H1 (cell line): ENCODE data around the gene ZNF511. TPM values are rescaled to one million over a fixed set of nuclear protein-coding genes. Genes with fewer than 3 reads are reported as not detected.

Experiments
- CTCF ChIA-PET: fragments of 300-600 bp; sonication (Branson Sonifier 250); formaldehyde crosslinking; loops from one replicate; lab custom pipeline; 2021; ENCODE audit not compliant: partially characterized antibody; lab: Charles Lee
- POLR2A ChIA-PET: fragments of 300-600 bp; sonication (Branson Sonifier 250); formaldehyde crosslinking; loops from one replicate; lab custom pipeline; 2021; ENCODE audit warnings: inconsistent platforms; ENCODE audit not compliant: partially characterized antibody; lab: Charles Lee
- DNase-seq, 2 experiments: peaks; one replicate each; pipeline versions ENCODE4 v3.0.0 to v3.0.0-alpha.2; 2010 to 2022; ENCODE audit warnings: low spot score in 2 of 2, low read depth in 1 of 2, mixed read lengths in 1 of 2
- FAIRE-seq: peaks from 2 replicates; lab custom pipeline; 2011; peaks lifted over from hg19 to GRCh38; lab: Jason Lieb, UNC
- H2AFZ ChIP-seq: 2 replicates; pipeline ENCODE4 v1.8.1; 2012; ENCODE audit warnings: low read length, inconsistent platforms
- H2AK5ac ChIP-seq: 2 replicates; pipeline ENCODE4 v1.6.1; 2013; ENCODE audit warnings: low read depth, low read length
- H2BK120ac ChIP-seq: replicated peaks from 2 replicates; pipeline ENCODE3; 2013; ENCODE audit warnings: low read depth, low read length, inconsistent platforms
- H2BK12ac ChIP-seq: 2 replicates; pipeline ENCODE4 v1.6.1; 2013; ENCODE audit warnings: low read depth, low read length
- H2BK15ac ChIP-seq: 2 replicates; pipeline ENCODE4 v1.6.1; 2013; ENCODE audit warnings: low read length
- H2BK20ac ChIP-seq: 2 replicates; pipeline ENCODE4 v1.6.1; 2013; ENCODE audit warnings: low read length
- H2BK5ac ChIP-seq: 2 replicates; pipeline ENCODE4 v1.6.1; 2013; ENCODE audit warnings: low read depth, low read length
- H3K14ac ChIP-seq: 2 replicates; pipeline ENCODE4 v1.6.1; 2013; ENCODE audit warnings: inconsistent platforms; ENCODE audit not compliant: insufficient read length
- H3K18ac ChIP-seq: 2 replicates; pipeline ENCODE4 v1.6.1; 2013; ENCODE audit warnings: low read length; ENCODE audit errors: extremely low read depth
- H3K23ac ChIP-seq: 2 replicates; pipeline ENCODE4 v1.6.1; 2013; ENCODE audit warnings: inconsistent platforms; ENCODE audit not compliant: insufficient read length
- H3K23me2 ChIP-seq: 2 replicates; pipeline ENCODE4 v1.6.1; 2013; ENCODE audit warnings: low read depth, low read length
- H3K27ac ChIP-seq: 2 replicates; pipeline ENCODE4 v1.6.1; 2011; ENCODE audit warnings: low read depth, low read length, inconsistent platforms
- H3K27me3 ChIP-seq, 4 experiments: replicated peaks in 1 of 4; 1 replicate in 1 of 4; 2 replicates in 3 of 4; pipeline versions ENCODE4 v1.6.1 to v1.8.1; 2011 to 2013; ENCODE audit warnings: low read length in 3 of 4, mild to moderate bottlenecking in 3 of 4, inconsistent platforms in 2 of 4, mixed read lengths in 2 of 4, moderate library complexity in 1 of 4; ENCODE audit not compliant: control insufficient read depth in 3 of 4, insufficient read depth in 3 of 4; ENCODE audit errors: extremely low read depth in 1 of 4
- H3K36me3 ChIP-seq, 4 experiments: 2 replicates each; pipeline versions ENCODE4 v1.6.1 to v1.8.1; 2011 to 2013; ENCODE audit warnings: mild to moderate bottlenecking in 4 of 4, low read length in 3 of 4, moderate library complexity in 2 of 4, control low read depth in 1 of 4, inconsistent platforms in 1 of 4; ENCODE audit not compliant: insufficient read depth in 4 of 4, control insufficient read depth in 2 of 4
- H3K4ac ChIP-seq: replicated peaks from 2 replicates; pipeline ENCODE3; 2013; ENCODE audit warnings: low read length, low read depth, mixed read lengths, inconsistent platforms; ENCODE audit not compliant: insufficient read length
- H3K4me1 ChIP-seq, 4 experiments: replicated peaks in 1 of 4; 1 replicate in 1 of 4; 2 replicates in 3 of 4; pipeline versions ENCODE4 v1.6.1 to v1.8.1; 2011 to 2013; ENCODE audit warnings: low read length in 3 of 4, inconsistent platforms in 2 of 4, mixed read lengths in 1 of 4; ENCODE audit not compliant: insufficient read depth in 4 of 4, control insufficient read depth in 3 of 4
- H3K4me2 ChIP-seq, 2 experiments: 2 replicates each; pipeline versions ENCODE4 v1.6.1 to v1.8.1; 2011 to 2013; ENCODE audit warnings: low read depth in 2 of 2, low read length in 2 of 2, control low read depth in 1 of 2, inconsistent platforms in 1 of 2, mild to moderate bottlenecking in 1 of 2; ENCODE audit not compliant: insufficient read depth in 1 of 2
- H3K4me3 ChIP-seq, 4 experiments: fragments of 200-600, 300-600 bp in 1 of 4; sonication (generic), shearing (Covaris generic), sonication (Bioruptor Twin) in 1 of 4; 2 replicates each; pipeline versions ENCODE4 v1.5.1 to v1.8.1; 2011 to 2016; ENCODE audit warnings: low read length in 4 of 4, low read depth in 3 of 4, control low read depth in 2 of 4, inconsistent platforms in 2 of 4, mild to moderate bottlenecking in 2 of 4, mixed read lengths in 1 of 4, moderate library complexity in 1 of 4; ENCODE audit not compliant: insufficient read depth in 2 of 4; ENCODE audit errors: extremely low read depth in 1 of 4
- H3K56ac ChIP-seq: replicated peaks from 2 replicates; pipeline ENCODE3; 2013; ENCODE audit warnings: low read depth, mild to moderate bottlenecking, mixed read lengths, low read length, inconsistent platforms; ENCODE audit not compliant: insufficient read length
- H3K79me1 ChIP-seq: 2 replicates; pipeline ENCODE4 v1.6.1; 2013; ENCODE audit warnings: low read depth, low read length, control low read depth
- H3K79me2 ChIP-seq, 2 experiments: 2 replicates each; pipeline versions ENCODE4 v1.6.1 to v1.8.1; 2012 to 2013; ENCODE audit warnings: low read length in 2 of 2, mild to moderate bottlenecking in 2 of 2, inconsistent platforms in 1 of 2; ENCODE audit not compliant: insufficient read depth in 2 of 2, control insufficient read depth in 1 of 2
- H3K9ac ChIP-seq, 4 experiments: replicated peaks in 1 of 4; 1 replicate in 1 of 4; 2 replicates in 3 of 4; pipeline versions ENCODE4 v1.6.1 to v1.8.1; 2011 to 2013; ENCODE audit warnings: low read depth in 3 of 4, low read length in 3 of 4, control low read depth in 2 of 4, mild to moderate bottlenecking in 2 of 4, moderate library complexity in 2 of 4, inconsistent platforms in 1 of 4; ENCODE audit errors: extremely low read depth in 1 of 4
- H3K9me3 ChIP-seq, 2 experiments: 2 replicates each; pipeline versions ENCODE4 v1.6.1 to v1.8.1; 2012 to 2013; ENCODE audit warnings: mild to moderate bottlenecking in 2 of 2, moderate library complexity in 2 of 2, control low read depth in 1 of 2, inconsistent platforms in 1 of 2, low read depth in 1 of 2, low read length in 1 of 2, mixed read lengths in 1 of 2; ENCODE audit not compliant: insufficient read depth in 2 of 2
- H4K20me1 ChIP-seq, 2 experiments: replicated peaks in 1 of 2; 2 replicates each; pipeline versions ENCODE3 to v1.8.1; 2011 to 2013; ENCODE audit warnings: inconsistent platforms in 2 of 2, low read length in 2 of 2, mild to moderate bottlenecking in 1 of 2; ENCODE audit not compliant: insufficient read depth in 2 of 2, control insufficient read depth in 1 of 2
- H4K5ac ChIP-seq: 2 replicates; pipeline ENCODE4 v1.6.1; 2013; ENCODE audit warnings: low read length, low read depth, mixed read lengths, inconsistent platforms; ENCODE audit not compliant: insufficient read length
- H4K8ac ChIP-seq: 2 replicates; pipeline ENCODE4 v1.8.0; 2013; ENCODE audit warnings: mild to moderate bottlenecking, moderate library complexity, low read length, inconsistent platforms; ENCODE audit not compliant: insufficient read depth; ENCODE audit errors: extremely low read depth
- H4K91ac ChIP-seq: replicated peaks from 2 replicates; pipeline ENCODE3; 2013; ENCODE audit warnings: low read length, mixed read lengths, inconsistent platforms; ENCODE audit not compliant: insufficient read length
- SP4 ChIP-seq: IDR thresholded peaks from 2 replicates; pipeline ENCODE4 v1.6.1; 2012; ENCODE audit warnings: low read length, inconsistent platforms
- WGBS, 2 experiments: shearing (Covaris generic) in 1 of 2; methylation state at CpG; one replicate each; pipeline versions ENCODE4 v1.1.6 to v1.1.7; 2013 to 2015; ENCODE audit warnings: low lambda C conversion rate in 2 of 2, mixed read lengths in 2 of 2, inconsistent platforms in 1 of 2, low coverage in 1 of 2, missing lambda C conversion rate in 1 of 2; ENCODE audit not compliant: insufficient replicate concordance in 2 of 2, insufficient coverage in 1 of 2, insufficient read length in 1 of 2; ENCODE audit errors: extremely low coverage in 1 of 2, missing lambda C conversion rate in 1 of 2; 5-methylcytosine and 5-hydroxymethylcytosine counted together
- polyA plus RNA-seq, 7 experiments: library from polyadenylated mRNA; depleted of rRNA in 3 of 7; stranded (reverse) in 5 of 7; unstranded in 2 of 7; fragments of >200 nt in 5 of 7; fragments of 200-250 nt in 2 of 7; gene quantifications; 1 replicate in 5 of 7; 2 replicates in 1 of 7; 4 replicates in 1 of 7; pipeline versions ENCODE4 v1.2.1 to v1.2.3, GENCODE V29; 2011 to 2013; ENCODE audit warnings: missing spikeins in 2 of 7, mixed read lengths in 2 of 7
- total RNA-seq: library from RNA; stranded (reverse); fragmentation: NEBNext Ultra II Directional; extraction: Animal tissue kit (Norgen Biotek cat#: 25700); gene quantifications from 2 replicates; pipeline ENCODE4 v1.2.1, GENCODE V29; 2021

The ZNF511 gene
- total and polyA plus RNA-seq, 2 of the 8 experiments (the other 6 are each of a cell fraction or from before 2014, with no cell fraction given): 55.4 to 71.7 TPM

DNA sequence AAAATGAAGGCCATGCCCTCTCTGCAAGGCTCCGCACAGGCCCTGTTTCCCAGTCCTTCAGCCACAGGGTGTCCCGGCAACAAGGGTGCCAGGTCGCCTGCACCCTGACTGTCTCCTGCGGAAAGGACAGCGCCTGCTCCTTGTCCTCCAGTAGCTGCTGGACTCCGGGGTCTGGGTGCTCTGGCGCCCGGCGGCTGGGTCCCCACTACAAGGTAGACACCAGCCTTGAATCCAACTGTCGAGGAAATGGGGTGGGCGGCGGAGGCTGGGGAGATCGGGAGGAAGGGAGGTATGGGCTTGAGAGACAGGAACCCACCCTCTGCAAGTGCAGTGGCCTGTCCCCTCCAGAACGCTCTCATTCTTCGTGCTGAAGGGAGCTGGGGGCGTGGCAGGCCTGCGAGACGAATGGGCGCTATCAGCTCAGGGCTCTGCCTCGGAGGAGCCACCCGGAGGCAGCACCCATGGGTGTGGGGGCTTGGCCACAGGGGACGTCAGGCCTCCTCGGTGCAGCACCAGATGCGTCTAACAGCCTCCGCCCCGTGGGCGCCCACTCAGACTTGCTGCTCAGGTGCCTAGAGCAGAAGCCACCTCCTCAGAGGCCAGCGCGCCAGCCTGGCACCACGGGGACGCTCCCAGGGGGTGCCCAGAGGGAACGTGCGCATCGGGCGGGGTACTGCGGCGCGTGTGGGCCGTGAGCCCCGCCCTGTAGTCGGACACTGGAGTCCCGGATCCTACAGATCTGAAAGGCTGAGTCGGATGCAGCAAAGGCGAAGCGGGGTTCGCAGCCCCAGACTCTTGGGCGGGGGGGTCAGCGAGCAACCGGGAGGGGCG, 47.6 kb upstream of the ZNF511 start:
- Histone ChIP-seq H3K23ac (no peak overlapping the region), H3K27ac (no peak overlapping the region), H3K4me2 (peak overlapping the region; percentile 72 to 81), H3K9ac (peak overlapping the region in 2 of 4 experiments; percentile 4 to 15; a peak in 1 of 7 replicates), H4K91ac (peak overlapping the region; percentile 65), H3K27me3 (peaks cover 0 to 15% (median 8%) of the 10 kb centered on the region in 4 experiments; a peak in 6 of 7 replicates), H2BK5ac (no peak overlapping the region), H3K4me3 (peak overlapping the region; percentile 39 to 89 (median 58)), H4K5ac (peak overlapping the region; percentile 67), H2BK12ac (no peak overlapping the region), H2AFZ (no peak overlapping the region), H3K23me2 (peaks cover 7% of the 10 kb centered on the region; the same call in 1 of the 2 replicates), H3K4ac (peak overlapping the region; percentile 94), H3K36me3 (no peaks in the 10 kb centered on the region), H3K14ac (no peak overlapping the region), H2BK120ac (no peak overlapping the region), H4K8ac (no peak overlapping the region; the same call in none of the 2 replicates), H3K9me3 (no peaks in the 10 kb centered on the region), H3K79me2 (no peaks in the 10 kb centered on the region), H2AK5ac (no peak overlapping the region; the same call in 1 of the 2 replicates), H2BK15ac (peak overlapping the region; percentile 72; the same call in 1 of the 2 replicates), H4K20me1 (no peaks in the 10 kb centered on the region), H3K79me1 (no peaks in the 10 kb centered on the region), H3K56ac (no peak overlapping the region), H2BK20ac (no peak overlapping the region), H3K18ac (peak overlapping the region; percentile 93), H3K4me1 (peaks cover 0 to 20% (median 11%) of the 10 kb centered on the region in 4 experiments; a peak in 5 of 7 replicates)
- no peak for TF ChIP-seq SP4
- WGBS, 2 experiments: 45% methylated on average over 46 of the region's 50 CpGs; no CpG with 5 or more reads in 1 of the 2 experiments
- no peak for FAIRE-seq
- ChIA-PET POLR2A (interaction anchor here (0.6 to 1.8 kb wide), 2 partner anchors 16 to 95 kb away, joined by 3 to 7 read pairs; partner anchors contain the start of gene ADAM8), CTCF (interaction anchor here (0.6 to 1.2 kb wide), 3 partner anchors 14 to 44 kb away, joined by 3 read pairs; no protein-coding TSS in a partner anchor)
- no peak for DNase-seq
